MM.1S (cell line): ENCODE results near the gene POFUT2.

Source experiments
- DNase-seq: peaks from one replicate; pipeline ENCODE4 v3.0.0-alpha.2; 2015
- H2AFZ ChIP-seq: fragments of 300-600 bp; sonication (generic); 2 replicates; pipeline ENCODE4 v1.6.0; 2016; ENCODE audit warnings: antibody characterized with exemption, low read length
- H3F3A ChIP-seq: fragments of 300-600 bp; sonication (generic); 2 replicates; pipeline ENCODE4 v1.6.1; 2016; ENCODE audit warnings: mild to moderate bottlenecking, antibody characterized with exemption, low read length, moderate library complexity, mixed read lengths; ENCODE audit not compliant: insufficient read depth
- H3K27ac ChIP-seq: fragments of 300-600 bp; sonication (generic); 2 replicates; pipeline ENCODE4 v1.5.1; 2016; ENCODE audit warnings: mild to moderate bottlenecking, low read length
- H3K27me3 ChIP-seq: fragments of 300-600 bp; sonication (generic); replicated peaks from 2 replicates; pipeline ENCODE4 v1.6.0; 2016; ENCODE audit warnings: low read length; ENCODE audit not compliant: insufficient read depth
- H3K36me3 ChIP-seq: fragments of 300-600 bp; sonication (generic); replicated peaks from 2 replicates; pipeline ENCODE4 v1.6.1; 2016; ENCODE audit warnings: mild to moderate bottlenecking, low read length, mixed read lengths; ENCODE audit not compliant: insufficient read depth
- H3K4me1 ChIP-seq: fragments of 300-600 bp; sonication (generic); 2 replicates; pipeline ENCODE4 v1.6.1; 2016; ENCODE audit warnings: low read length, mixed read lengths
- H3K4me2 ChIP-seq: fragments of 300-600 bp; sonication (generic); 2 replicates; pipeline ENCODE4 v1.6.0; 2016; ENCODE audit warnings: low read depth, low read length
- H3K4me3 ChIP-seq: fragments of 300-600 bp; sonication (generic); 2 replicates; pipeline ENCODE4 v1.5.1; 2016; ENCODE audit warnings: low read length, mixed read lengths
- H3K79me2 ChIP-seq: fragments of 300-600 bp; sonication (generic); 2 replicates; pipeline ENCODE4 v1.6.1; 2016; ENCODE audit warnings: mixed run types, low read length, mixed read lengths
- H3K9ac ChIP-seq: fragments of 300-600 bp; sonication (generic); 2 replicates; pipeline ENCODE4 v1.6.1; 2016; ENCODE audit warnings: low read length, mixed read lengths
- H3K9me2 ChIP-seq: fragments of 300-600 bp; sonication (generic); replicated peaks from 2 replicates; pipeline ENCODE4 v1.6.1; 2016; ENCODE audit warnings: mild to moderate bottlenecking, low read length, mixed read lengths; ENCODE audit not compliant: insufficient read depth
- H3K9me3 ChIP-seq: fragments of 300-600 bp; sonication (generic); replicated peaks from 2 replicates; pipeline ENCODE4 v1.6.1; 2016; ENCODE audit warnings: mild to moderate bottlenecking, low read length, mixed read lengths; ENCODE audit not compliant: insufficient read depth
- H4K20me1 ChIP-seq: fragments of 300-600 bp; sonication (generic); 2 replicates; pipeline ENCODE4 v1.6.1; 2016; ENCODE audit warnings: mild to moderate bottlenecking, low read length, moderate library complexity, mixed read lengths; ENCODE audit not compliant: insufficient read depth
- EZH2 ChIP-seq: fragments of 300-600 bp; sonication (generic); optimal IDR thresholded peaks from 2 replicates; pipeline ENCODE3; 2017; ENCODE audit warnings: low read depth, mild to moderate bottlenecking, antibody characterized with exemption, low read length, mixed read lengths
- EZH2phosphoT487 ChIP-seq: fragments of 300-600 bp; sonication (generic); IDR thresholded peaks from 2 replicates; pipeline ENCODE4 v1.6.1; 2018; ENCODE audit warnings: antibody characterized with exemption, low read length
- TF ChIP-seq, protein P1 (sequence below): fragments of 300-600 bp; sonication (generic); IDR thresholded peaks from 2 replicates; pipeline ENCODE4 v1.5.1; 2016; ENCODE audit warnings: antibody characterized with exemption, low read length, mixed read lengths

The POFUT2 gene

GRCh38 chr21:45262041-45262581 lies 25.6 kb downstream of the POFUT2 start:
- Histone ChIP-seq H3K9ac (no peak overlapping the region), H3F3A (no peaks in the 10 kb centered on the region), H4K20me1 (no peaks in the 10 kb centered on the region), H3K36me3 (no peaks in the 10 kb centered on the region; the same call in 1 of the 2 replicates), H3K4me1 (no peaks in the 10 kb centered on the region), H3K27me3 (peaks cover 36% of the 10 kb centered on the region), H3K79me2 (no peaks in the 10 kb centered on the region), H3K4me3 (no peak overlapping the region), H3K9me3 (no peaks in the 10 kb centered on the region), H3K9me2 (no peaks in the 10 kb centered on the region), H3K4me2 (no peak overlapping the region), H2AFZ (no peak overlapping the region), H3K27ac (no peak overlapping the region)
- no peak for DNase-seq
- TF ChIP-seq EZH2: no peak
- TF ChIP-seq, protein P1, sequence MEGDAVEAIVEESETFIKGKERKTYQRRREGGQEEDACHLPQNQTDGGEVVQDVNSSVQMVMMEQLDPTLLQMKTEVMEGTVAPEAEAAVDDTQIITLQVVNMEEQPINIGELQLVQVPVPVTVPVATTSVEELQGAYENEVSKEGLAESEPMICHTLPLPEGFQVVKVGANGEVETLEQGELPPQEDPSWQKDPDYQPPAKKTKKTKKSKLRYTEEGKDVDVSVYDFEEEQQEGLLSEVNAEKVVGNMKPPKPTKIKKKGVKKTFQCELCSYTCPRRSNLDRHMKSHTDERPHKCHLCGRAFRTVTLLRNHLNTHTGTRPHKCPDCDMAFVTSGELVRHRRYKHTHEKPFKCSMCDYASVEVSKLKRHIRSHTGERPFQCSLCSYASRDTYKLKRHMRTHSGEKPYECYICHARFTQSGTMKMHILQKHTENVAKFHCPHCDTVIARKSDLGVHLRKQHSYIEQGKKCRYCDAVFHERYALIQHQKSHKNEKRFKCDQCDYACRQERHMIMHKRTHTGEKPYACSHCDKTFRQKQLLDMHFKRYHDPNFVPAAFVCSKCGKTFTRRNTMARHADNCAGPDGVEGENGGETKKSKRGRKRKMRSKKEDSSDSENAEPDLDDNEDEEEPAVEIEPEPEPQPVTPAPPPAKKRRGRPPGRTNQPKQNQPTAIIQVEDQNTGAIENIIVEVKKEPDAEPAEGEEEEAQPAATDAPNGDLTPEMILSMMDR: no peak
- TF ChIP-seq EZH2phosphoT487: no peak

GRCh38 chr21:45261093-45261492 lies 26.6 kb downstream of the POFUT2 start:
- no peak for DNase-seq
- TF ChIP-seq, protein P1: no peak
- no peak for TF ChIP-seq EZH2phosphoT487
- TF ChIP-seq EZH2: no peak
- no peak overlapping the region for H3K9ac ChIP-seq
- no peaks in the 10 kb centered on the region for H3F3A ChIP-seq
- H2AFZ ChIP-seq: no peak overlapping the region
- H3K27ac ChIP-seq: no peak overlapping the region
- H3K27me3 ChIP-seq: peaks cover 46% of the 10 kb centered on the region
- H3K9me2 ChIP-seq: no peaks in the 10 kb centered on the region
- H3K79me2 ChIP-seq: no peaks in the 10 kb centered on the region
- H4K20me1 ChIP-seq: no peaks in the 10 kb centered on the region
- no peak overlapping the region for H3K4me2 ChIP-seq
- no peak overlapping the region for H3K4me3 ChIP-seq
- no peaks in the 10 kb centered on the region; the same call in 1 of the 2 replicates for H3K36me3 ChIP-seq
- H3K4me1 ChIP-seq: no peaks in the 10 kb centered on the region
- no peaks in the 10 kb centered on the region for H3K9me3 ChIP-seq

- Histone ChIP-seq H3K27me3 (peaks cover 50% of the 10 kb centered on the region), H3K4me3 (no peak overlapping the region), H3K9ac (no peak overlapping the region), H3F3A (no peaks in the 10 kb centered on the region), H3K4me2 (no peak overlapping the region), H3K9me2 (no peaks in the 10 kb centered on the region), H3K9me3 (no peaks in the 10 kb centered on the region), H2AFZ (no peak overlapping the region), H3K27ac (no peak overlapping the region), H3K4me1 (peaks cover 5% of the 10 kb centered on the region; the same call in 1 of the 2 replicates), H3K79me2 (no peaks in the 10 kb centered on the region), H4K20me1 (no peaks in the 10 kb centered on the region), H3K36me3 (no peaks in the 10 kb centered on the region; the same call in 1 of the 2 replicates)
- DNase-seq: no peak
- TF ChIP-seq EZH2phosphoT487 (no peak), EZH2 (no peak)
- TF ChIP-seq, protein P1: no peak
These were observed 27.4 kb downstream of the POFUT2 start for GRCh38 chr21:45260191-45260825.
